ENCODE measurements around the gene RDH13.

DNA sequence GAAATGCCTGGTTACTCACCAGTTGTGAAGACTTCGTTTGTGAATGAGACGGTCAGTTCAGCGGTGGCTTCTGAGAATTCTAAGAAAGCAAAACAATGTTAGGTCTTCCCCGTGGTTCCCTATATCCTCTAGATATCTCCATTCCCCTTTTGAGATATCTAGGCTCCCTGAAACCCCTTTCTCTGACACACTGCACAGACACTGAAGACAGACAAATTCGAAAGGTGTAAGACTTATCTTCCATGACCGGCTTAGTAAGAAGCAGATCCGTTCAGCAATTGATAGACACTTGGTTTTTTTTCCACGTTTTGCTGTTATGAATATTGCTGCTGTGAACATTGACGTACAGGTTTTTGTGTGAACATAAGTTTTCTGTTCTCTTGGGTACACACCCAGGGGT, 44.3 kb downstream of the RDH13 start:
- TF ChIP-seq EP300 (IDR thresholded peaks at IDR 0.05; ENCODE audit: borderline replicate concordance) (no peak), TAF1 (IDR thresholded peaks at IDR 0.05; ENCODE audit: low read depth) (no peak), RAD21 (IDR thresholded peaks at IDR 0.05; ENCODE audit: low read depth) (no peak), TCF12 (IDR thresholded peaks at IDR 0.05; ENCODE audit: low read depth) (no peak), USF1 (IDR thresholded peaks at IDR 0.05) (no peak), CREB1 (IDR thresholded peaks at IDR 0.05; ENCODE audit: low read depth) (no peak)
- TF ChIP-seq, protein P1, sequence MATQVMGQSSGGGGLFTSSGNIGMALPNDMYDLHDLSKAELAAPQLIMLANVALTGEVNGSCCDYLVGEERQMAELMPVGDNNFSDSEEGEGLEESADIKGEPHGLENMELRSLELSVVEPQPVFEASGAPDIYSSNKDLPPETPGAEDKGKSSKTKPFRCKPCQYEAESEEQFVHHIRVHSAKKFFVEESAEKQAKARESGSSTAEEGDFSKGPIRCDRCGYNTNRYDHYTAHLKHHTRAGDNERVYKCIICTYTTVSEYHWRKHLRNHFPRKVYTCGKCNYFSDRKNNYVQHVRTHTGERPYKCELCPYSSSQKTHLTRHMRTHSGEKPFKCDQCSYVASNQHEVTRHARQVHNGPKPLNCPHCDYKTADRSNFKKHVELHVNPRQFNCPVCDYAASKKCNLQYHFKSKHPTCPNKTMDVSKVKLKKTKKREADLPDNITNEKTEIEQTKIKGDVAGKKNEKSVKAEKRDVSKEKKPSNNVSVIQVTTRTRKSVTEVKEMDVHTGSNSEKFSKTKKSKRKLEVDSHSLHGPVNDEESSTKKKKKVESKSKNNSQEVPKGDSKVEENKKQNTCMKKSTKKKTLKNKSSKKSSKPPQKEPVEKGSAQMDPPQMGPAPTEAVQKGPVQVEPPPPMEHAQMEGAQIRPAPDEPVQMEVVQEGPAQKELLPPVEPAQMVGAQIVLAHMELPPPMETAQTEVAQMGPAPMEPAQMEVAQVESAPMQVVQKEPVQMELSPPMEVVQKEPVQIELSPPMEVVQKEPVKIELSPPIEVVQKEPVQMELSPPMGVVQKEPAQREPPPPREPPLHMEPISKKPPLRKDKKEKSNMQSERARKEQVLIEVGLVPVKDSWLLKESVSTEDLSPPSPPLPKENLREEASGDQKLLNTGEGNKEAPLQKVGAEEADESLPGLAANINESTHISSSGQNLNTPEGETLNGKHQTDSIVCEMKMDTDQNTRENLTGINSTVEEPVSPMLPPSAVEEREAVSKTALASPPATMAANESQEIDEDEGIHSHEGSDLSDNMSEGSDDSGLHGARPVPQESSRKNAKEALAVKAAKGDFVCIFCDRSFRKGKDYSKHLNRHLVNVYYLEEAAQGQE (IDR thresholded peaks at IDR 0.05; ENCODE audit: low read depth): no peak
